Lower lobe of right lung (tissue), 2 donors: ENCODE results near the gene KCNH6. TPM values are rescaled to one million over a fixed set of nuclear protein-coding genes. Genes with fewer than 3 reads are reported as not detected.

Experiments
- ATAC-seq, 2 donors: fragments of 200-7000 bp; cut with Tn5 transposase; one replicate each; pipeline ENCODE4 v1.9.1; 2020 to 2022; ENCODE audit warnings: mild to moderate bottlenecking in 2 of 2, moderate library complexity in 2 of 2
- DNase-seq: peaks from one replicate; pipeline ENCODE4 v3.0.0-alpha.2; 2020
- H3K27ac ChIP-seq: fragments of 200-600 bp; one replicate; pipeline ENCODE4 v1.8.0; 2022
- H3K27me3 ChIP-seq: fragments of 200-600 bp; one replicate; pipeline ENCODE4 v1.8.0; 2022; ENCODE audit warnings: low read depth
- H3K36me3 ChIP-seq: fragments of 200-600 bp; one replicate; pipeline ENCODE4 v1.8.0; 2022; ENCODE audit warnings: mild to moderate bottlenecking
- H3K4me1 ChIP-seq: fragments of 200-600 bp; one replicate; pipeline ENCODE4 v1.8.0; 2022
- H3K4me3 ChIP-seq: fragments of 200-600 bp; one replicate; pipeline ENCODE4 v1.8.0; 2022; ENCODE audit warnings: mild to moderate bottlenecking
- H3K9me3 ChIP-seq: fragments of 200-600 bp; one replicate; pipeline ENCODE4 v1.8.0; 2022
- CTCF ChIP-seq: fragments of 200-600 bp; IDR thresholded peaks from one replicate; pipeline ENCODE4 v1.8.0; 2022; ENCODE audit warnings: antibody characterized with exemption, mild to moderate bottlenecking
- intact Hi-C: fragments of 100-400 bp; cut with DNase I; formaldehyde crosslinking; loops from one replicate; pipeline ENCODE4 v1.11.0; 2022
- total RNA-seq: library from RNA; stranded (reverse); fragmentation: NEBNext Ultra II Directional; extraction: Animal tissue kit (Norgen Biotek cat#: 25700); gene quantifications from one replicate; pipeline ENCODE4 v1.2.1, GENCODE V29; 2021
- donor health status: DM: no; HTN: yes; CAD: no; lungs with severe emphysema.

Gene KCNH6
- total RNA-seq, 1 donor from 2014 or later, result 0.27 TPM

GRCh38 chr17:63526861-63527260 is 3.7 kb downstream of the KCNH6 start:
- peaks cover 15% of the 10 kb centered on the region for H3K27me3 ChIP-seq
- no peak for TF ChIP-seq CTCF
- no peak overlapping the region for H3K27ac ChIP-seq
- no peaks in the 10 kb centered on the region for H3K36me3 ChIP-seq
- H3K9me3 ChIP-seq, result no peaks in the 10 kb centered on the region
- ATAC-seq (no peak), DNase-seq (no peak)
- no peaks in the 10 kb centered on the region for H3K4me1 ChIP-seq
- H3K4me3 ChIP-seq, result no peak overlapping the region
- intact Hi-C loops, result no loop called here

- H3K27ac ChIP-seq, result no peak overlapping the region
- DNase-seq, result no peak
- no peaks in the 10 kb centered on the region for H3K9me3 ChIP-seq
- no peaks in the 10 kb centered on the region for H3K4me1 ChIP-seq
- peaks cover 15% of the 10 kb centered on the region for H3K27me3 ChIP-seq
- H3K36me3 ChIP-seq, result no peaks in the 10 kb centered on the region
- H3K4me3 ChIP-seq, result no peak overlapping the region
- TF ChIP-seq CTCF, result no peak
- ATAC-seq, result no peak
- intact Hi-C loops, result no loop called here
Measured at GRCh38 chr17:63528183-63528582, 5.0 kb downstream of the KCNH6 start.

GRCh38 chr17:63529711-63530556 is 6.8 kb downstream of the KCNH6 start:
- Histone ChIP-seq H3K27ac (no peak overlapping the region), H3K27me3 (peaks cover 5% of the 10 kb centered on the region), H3K4me3 (no peak overlapping the region), H3K4me1 (no peaks in the 10 kb centered on the region), H3K36me3 (no peaks in the 10 kb centered on the region), H3K9me3 (no peaks in the 10 kb centered on the region)
- ATAC-seq (no peak), DNase-seq (no peak)
- intact Hi-C loops, result no loop called here
- no peak for TF ChIP-seq CTCF

GRCh38 chr17:63530557-63531021 is 7.4 kb downstream of the KCNH6 start:
- no peak for TF ChIP-seq CTCF
- DNase-seq (no peak), ATAC-seq (no peak)
- intact Hi-C loops, result no loop called here
- no peaks in the 10 kb centered on the region for H3K9me3 ChIP-seq
- no peaks in the 10 kb centered on the region for H3K27me3 ChIP-seq
- H3K4me1 ChIP-seq, result no peaks in the 10 kb centered on the region
- H3K36me3 ChIP-seq, result no peaks in the 10 kb centered on the region
- no peak overlapping the region for H3K4me3 ChIP-seq
- H3K27ac ChIP-seq, result no peak overlapping the region

GRCh38 chr17:63531022-63531965 is 8.1 kb downstream of the KCNH6 start:
- Histone ChIP-seq H3K9me3 (no peaks in the 10 kb centered on the region), H3K4me3 (no peak overlapping the region), H3K36me3 (no peaks in the 10 kb centered on the region), H3K27ac (no peak overlapping the region), H3K4me1 (no peaks in the 10 kb centered on the region), H3K27me3 (no peaks in the 10 kb centered on the region)
- ATAC-seq, result no peak
- intact Hi-C loops, result no loop called here
- no peak for TF ChIP-seq CTCF
- no peak for DNase-seq
